Measurements from ENCODE around the gene BIRC3.

Gene BIRC3

GRCh38 chr11:102378818-102379217, 61.5 kb downstream of the BIRC3 start:
- H3K79me2 ChIP-seq (ENCODE audit: control insufficient read depth, insufficient read depth, low read length, poor library complexity) = no peaks in the 10 kb centered on the region
- no peaks in the 10 kb centered on the region for H3K4me1 ChIP-seq (ENCODE audit: control insufficient read depth in 1 of 2, insufficient read depth in 2 of 2, low read length in 2 of 2)
- H3K9ac ChIP-seq (ENCODE audit: low read length) = no peak overlapping the region
- no peak overlapping the region for H4K91ac ChIP-seq (ENCODE audit: low read depth, low read length)
- no peak for DNase-seq
- H3K27me3 ChIP-seq (ENCODE audit: insufficient read depth, low read length) = no peaks in the 10 kb centered on the region
- no peak overlapping the region for H2BK5ac ChIP-seq (ENCODE audit: low read depth, low read length, poor library complexity)
- H3K36me3 ChIP-seq (ENCODE audit: control insufficient read depth in 1 of 2, insufficient read depth in 2 of 2, low read length in 2 of 2) = peaks cover 0 to 7% of the 10 kb centered on the region in 2 experiments
- no peak overlapping the region for H4K8ac ChIP-seq (ENCODE audit: low read depth, low read length)
- peaks cover 2% of the 10 kb centered on the region for H3K79me1 ChIP-seq (ENCODE audit: low read length)
- no peak overlapping the region for H3K4me2 ChIP-seq (ENCODE audit: low read length)
- no peak overlapping the region for H3K4ac ChIP-seq (ENCODE audit: low read depth, low read length)
- H2AFZ ChIP-seq (ENCODE audit: insufficient read depth, low read length, poor library complexity) = no peak overlapping the region
- H2BK12ac ChIP-seq (ENCODE audit: low read length) = no peak overlapping the region
- H3K27ac ChIP-seq (ENCODE audit: low read depth, low read length) = no peak overlapping the region
- no peak overlapping the region for H4K12ac ChIP-seq (ENCODE audit: low read depth, low read length)
- H2AK5ac ChIP-seq (ENCODE audit: low read length) = no peak overlapping the region
- no peaks in the 10 kb centered on the region for H3K9me3 ChIP-seq (ENCODE audit: insufficient read depth, low read depth, low read length)
- H3K4me3 ChIP-seq (ENCODE audit: low read depth, low read length) = no peak overlapping the region
- no peak overlapping the region for H3K23ac ChIP-seq (ENCODE audit: low read length)
- no peak overlapping the region for H3K14ac ChIP-seq (ENCODE audit: low read length)
- H3K18ac ChIP-seq (ENCODE audit: low read length) = no peak overlapping the region
- H2BK120ac ChIP-seq (ENCODE audit: insufficient read depth, low read length, poor library complexity) = no peak overlapping the region

- Histone ChIP-seq H2AK5ac (ENCODE audit: low read length) (no peak overlapping the region), H3K9ac (ENCODE audit: low read length) (no peak overlapping the region), H3K4ac (ENCODE audit: low read depth, low read length) (no peak overlapping the region), H3K18ac (ENCODE audit: low read length) (no peak overlapping the region), H2BK120ac (ENCODE audit: insufficient read depth, low read length, poor library complexity) (no peak overlapping the region), H3K23ac (ENCODE audit: low read length) (no peak overlapping the region), H3K27ac (ENCODE audit: low read depth, low read length) (no peak overlapping the region), H4K12ac (ENCODE audit: low read depth, low read length) (no peak overlapping the region), H2BK5ac (ENCODE audit: low read depth, low read length, poor library complexity) (no peak overlapping the region), H3K14ac (ENCODE audit: low read length) (no peak overlapping the region), H4K91ac (ENCODE audit: low read depth, low read length) (no peak overlapping the region), H3K4me1 (ENCODE audit: control insufficient read depth in 1 of 2, insufficient read depth in 2 of 2, low read length in 2 of 2) (no peaks in the 10 kb centered on the region), H3K36me3 (ENCODE audit: control insufficient read depth in 1 of 2, insufficient read depth in 2 of 2, low read length in 2 of 2) (peaks cover 7 to 15% of the 10 kb centered on the region in 2 experiments), H3K4me2 (ENCODE audit: low read length) (no peak overlapping the region), H2AFZ (ENCODE audit: insufficient read depth, low read length, poor library complexity) (no peak overlapping the region), H3K79me2 (ENCODE audit: control insufficient read depth, insufficient read depth, low read length, poor library complexity) (no peaks in the 10 kb centered on the region), H3K9me3 (ENCODE audit: insufficient read depth, low read depth, low read length) (no peaks in the 10 kb centered on the region), H3K79me1 (ENCODE audit: low read length) (no peaks in the 10 kb centered on the region), H4K8ac (ENCODE audit: low read depth, low read length) (no peak overlapping the region), H2BK12ac (ENCODE audit: low read length) (no peak overlapping the region), H3K4me3 (ENCODE audit: low read depth, low read length) (no peak overlapping the region), H3K27me3 (ENCODE audit: insufficient read depth, low read length) (no peaks in the 10 kb centered on the region)
- DNase-seq = no peak
- no CpG with 5 or more reads among the region's 3 CpGs for WGBS (ENCODE audit: extremely low coverage, insufficient coverage, insufficient read length)
Observed at GRCh38 chr11:102382384-102382783, 65.1 kb downstream of the BIRC3 start.

GRCh38 chr11:102383839-102384238, 66.6 kb downstream of the BIRC3 start:
- Histone ChIP-seq H2AK5ac (ENCODE audit: low read length) (no peak overlapping the region), H3K79me1 (ENCODE audit: low read length) (no peaks in the 10 kb centered on the region), H3K9me3 (ENCODE audit: insufficient read depth, low read depth, low read length) (no peaks in the 10 kb centered on the region), H3K36me3 (ENCODE audit: control insufficient read depth in 1 of 2, insufficient read depth in 2 of 2, low read length in 2 of 2) (peaks cover 8 to 18% of the 10 kb centered on the region in 2 experiments), H3K4me3 (ENCODE audit: low read depth, low read length) (no peak overlapping the region), H2BK12ac (ENCODE audit: low read length) (no peak overlapping the region), H3K14ac (ENCODE audit: low read length) (no peak overlapping the region), H3K4me2 (ENCODE audit: low read length) (no peak overlapping the region), H3K4ac (ENCODE audit: low read depth, low read length) (no peak overlapping the region), H2BK120ac (ENCODE audit: insufficient read depth, low read length, poor library complexity) (no peak overlapping the region), H4K12ac (ENCODE audit: low read depth, low read length) (no peak overlapping the region), H3K27me3 (ENCODE audit: insufficient read depth, low read length) (no peaks in the 10 kb centered on the region), H2AFZ (ENCODE audit: insufficient read depth, low read length, poor library complexity) (no peak overlapping the region), H3K79me2 (ENCODE audit: control insufficient read depth, insufficient read depth, low read length, poor library complexity) (no peaks in the 10 kb centered on the region), H3K9ac (ENCODE audit: low read length) (no peak overlapping the region), H3K18ac (ENCODE audit: low read length) (no peak overlapping the region), H2BK5ac (ENCODE audit: low read depth, low read length, poor library complexity) (no peak overlapping the region), H4K91ac (ENCODE audit: low read depth, low read length) (no peak overlapping the region), H3K4me1 (ENCODE audit: control insufficient read depth in 1 of 2, insufficient read depth in 2 of 2, low read length in 2 of 2) (no peaks in the 10 kb centered on the region), H3K23ac (ENCODE audit: low read length) (no peak overlapping the region), H4K8ac (ENCODE audit: low read depth, low read length) (no peak overlapping the region), H3K27ac (ENCODE audit: low read depth, low read length) (no peak overlapping the region)
- no peak for DNase-seq
- WGBS (ENCODE audit: extremely low coverage, insufficient coverage, insufficient read length) = no CpG with 5 or more reads among the region's 3 CpGs

GRCh38 chr11:102384419-102385079, 67.3 kb downstream of the BIRC3 start:
- Histone ChIP-seq H3K4me1 (ENCODE audit: control insufficient read depth in 1 of 2, insufficient read depth in 2 of 2, low read length in 2 of 2) (no peaks in the 10 kb centered on the region), H4K91ac (ENCODE audit: low read depth, low read length) (no peak overlapping the region), H3K27ac (ENCODE audit: low read depth, low read length) (no peak overlapping the region), H3K79me1 (ENCODE audit: low read length) (no peaks in the 10 kb centered on the region), H3K14ac (ENCODE audit: low read length) (no peak overlapping the region), H3K79me2 (ENCODE audit: control insufficient read depth, insufficient read depth, low read length, poor library complexity) (no peaks in the 10 kb centered on the region), H3K9ac (ENCODE audit: low read length) (no peak overlapping the region), H3K18ac (ENCODE audit: low read length) (no peak overlapping the region), H3K4me3 (ENCODE audit: low read depth, low read length) (no peak overlapping the region), H3K9me3 (ENCODE audit: insufficient read depth, low read depth, low read length) (no peaks in the 10 kb centered on the region), H2BK120ac (ENCODE audit: insufficient read depth, low read length, poor library complexity) (no peak overlapping the region), H3K4ac (ENCODE audit: low read depth, low read length) (no peak overlapping the region), H2AFZ (ENCODE audit: insufficient read depth, low read length, poor library complexity) (no peak overlapping the region), H3K27me3 (ENCODE audit: insufficient read depth, low read length) (no peaks in the 10 kb centered on the region), H3K36me3 (ENCODE audit: control insufficient read depth in 1 of 2, insufficient read depth in 2 of 2, low read length in 2 of 2) (peaks cover 8 to 21% of the 10 kb centered on the region in 2 experiments), H4K12ac (ENCODE audit: low read depth, low read length) (no peak overlapping the region), H3K23ac (ENCODE audit: low read length) (no peak overlapping the region), H4K8ac (ENCODE audit: low read depth, low read length) (no peak overlapping the region), H2AK5ac (ENCODE audit: low read length) (no peak overlapping the region), H3K4me2 (ENCODE audit: low read length) (no peak overlapping the region), H2BK5ac (ENCODE audit: low read depth, low read length, poor library complexity) (no peak overlapping the region), H2BK12ac (ENCODE audit: low read length) (no peak overlapping the region)
- no peak for DNase-seq
- WGBS (ENCODE audit: extremely low coverage, insufficient coverage, insufficient read length) = no CpG with 5 or more reads among the region's 15 CpGs

Measured in trophoblast cell (in vitro differentiated cells and primary cell).